Activated naive CD4-positive, alpha-beta T cell treated with anti-CD3 and anti-CD28 coated beads, Interleukin-2, amount 50 U/mL, for 16 hours (primary cell): ENCODE measurements around the gene THAP9.
"Not testable (repeated sequence)": the region's sequence is repeated elsewhere in the genome, so short reads cannot be mapped to it uniquely, and the experiment has no call there.

ENCODE experiments used
- DNase-seq: peaks from one replicate; pipeline ENCODE4 v3.0.0-alpha.2; 2020

Gene THAP9

GRCh38 chr4:82900411-82901182 is at the start of gene THAP9:
Gene THAP9 (plus strand): TSS chr4:82900735. CDS start chr4:82900803, 68 bp downstream.
- DNase-seq: peak; percentile 98

- no peak for DNase-seq
These were observed 49.2 kb upstream of the THAP9 start for GRCh38 chr4:82851318-82851717.

GRCh38 chr4:82851885-82852750 is 48.4 kb upstream of the THAP9 start:
- no peak for DNase-seq

GRCh38 chr4:82852751-82853285 is 47.7 kb upstream of the THAP9 start:
- no peak for DNase-seq

- DNase-seq: not testable (repeated sequence)
These were observed 40.0 kb upstream of the THAP9 start for GRCh38 chr4:82860487-82860886.

- DNase-seq: no peak
These were observed 39.0 kb upstream of the THAP9 start for GRCh38 chr4:82861529-82861928.

GRCh38 chr4:82864336-82864979 is 36.1 kb upstream of the THAP9 start:
- no peak for DNase-seq

GRCh38 chr4:82865592-82865991 is 34.9 kb upstream of the THAP9 start:
- no peak for DNase-seq

- not testable (repeated sequence) for DNase-seq
These were observed 34.5 kb upstream of the THAP9 start for GRCh38 chr4:82866033-82866432.

- no peak for DNase-seq
These were observed 33.7 kb upstream of the THAP9 start for GRCh38 chr4:82866706-82867385.

- no peak for DNase-seq
These were observed 32.0 kb upstream of the THAP9 start for GRCh38 chr4:82868572-82868971.

- no peak for DNase-seq
These were observed 15.1 kb upstream of the THAP9 start for GRCh38 chr4:82885410-82885809.

- DNase-seq: no peak
These were observed 14.2 kb upstream of the THAP9 start for GRCh38 chr4:82886147-82886942.

- no peak for DNase-seq
These were observed 11.2 kb upstream of the THAP9 start for GRCh38 chr4:82889287-82889686.

GRCh38 chr4:82890528-82890900 is 10.0 kb upstream of the THAP9 start:
- DNase-seq: no peak

GRCh38 chr4:82890901-82891706 is 9.4 kb upstream of the THAP9 start, which contains the start of gene SEC31A:
Gene SEC31A (minus strand): TSS chr4:82891153. CDS start chr4:82881936, 9,217 bp downstream.
- DNase-seq: peak; percentile 97

- DNase-seq: no peak
These were observed 8.6 kb upstream of the THAP9 start for GRCh38 chr4:82891707-82892466.

- no peak for DNase-seq
These were observed 8.1 kb upstream of the THAP9 start for GRCh38 chr4:82892467-82892802.

- DNase-seq: no peak
These were observed 6.6 kb upstream of the THAP9 start for GRCh38 chr4:82893942-82894341.

GRCh38 chr4:82896755-82897154 is 3.8 kb upstream of the THAP9 start:
- no peak for DNase-seq
